ENCODE data around the gene SHROOM1.
A peak's percentile ranks its signal among the peaks of the same experiment; 100 is the strongest.
"Not testable (repeated sequence)": the region's sequence is repeated elsewhere in the genome, so short reads cannot be mapped to it uniquely, and the experiment has no call there.

The SHROOM1 gene

GRCh38 chr5:132814503-132815294 lies 15.7 kb downstream of the SHROOM1 start:
- no peak overlapping the region for H3K27ac ChIP-seq (ENCODE audit: low read depth, low read length)
- 0 out of 2 replicates have a peak, but pooled peaks cover 3% of the 10 kb centered on the region for H3K4me1 ChIP-seq (ENCODE audit: control insufficient read depth, insufficient read depth, low read length)
- H3K36me3 ChIP-seq (ENCODE audit: control insufficient read depth, insufficient read depth, low read length): no peaks in the 10 kb centered on the region
- H3K9ac ChIP-seq (ENCODE audit: low read depth, low read length): no peak overlapping the region
- peaks cover 68% of the 10 kb centered on the region for H3K27me3 ChIP-seq (ENCODE audit: control insufficient read depth, insufficient read depth, low read length)
- no peaks in the 10 kb centered on the region for H3K9me3 ChIP-seq (ENCODE audit: control insufficient read depth, insufficient read depth, low read length)
- H3K4me3 ChIP-seq (ENCODE audit: low read depth, low read length): peak overlapping the region; percentile 52

DNA sequence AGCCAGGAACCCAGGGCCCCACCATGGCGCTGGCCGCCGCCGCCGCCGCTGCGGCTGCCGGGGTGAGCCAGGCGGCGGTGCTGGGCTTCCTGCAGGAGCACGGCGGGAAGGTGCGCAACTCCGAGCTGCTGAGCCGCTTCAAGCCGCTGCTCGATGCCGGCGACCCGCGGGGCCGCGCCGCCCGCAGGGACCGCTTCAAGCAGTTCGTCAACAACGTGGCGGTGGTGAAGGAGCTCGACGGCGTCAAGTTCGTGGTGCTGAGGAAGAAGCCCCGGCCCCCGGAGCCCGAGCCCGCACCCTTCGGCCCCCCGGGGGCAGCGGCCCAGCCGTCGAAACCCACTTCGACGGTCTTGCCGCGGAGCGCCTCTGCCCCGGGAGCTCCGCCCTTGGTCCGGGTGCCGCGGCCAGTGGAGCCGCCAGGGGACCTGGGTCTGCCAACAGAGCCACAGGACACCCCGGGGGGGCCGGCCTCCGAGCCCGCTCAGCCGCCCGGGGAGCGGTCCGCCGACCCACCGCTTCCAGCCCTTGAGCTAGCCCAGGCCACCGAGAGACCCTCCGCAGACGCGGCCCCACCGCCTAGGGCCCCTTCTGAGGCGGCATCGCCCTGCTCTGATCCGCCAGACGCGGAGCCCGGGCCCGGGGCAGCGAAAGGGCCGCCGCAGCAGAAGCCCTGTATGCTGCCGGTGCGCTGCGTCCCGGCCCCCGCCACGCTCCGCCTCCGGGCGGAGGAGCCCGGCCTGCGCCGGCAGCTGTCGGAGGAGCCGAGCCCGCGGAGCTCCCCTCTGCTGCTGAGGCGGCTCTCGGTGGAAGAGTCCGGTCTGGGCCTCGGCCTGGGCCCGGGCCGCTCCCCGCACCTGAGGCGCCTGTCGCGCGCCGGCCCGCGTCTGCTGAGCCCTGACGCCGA lies 16.6 kb downstream of the SHROOM1 start:
- Histone ChIP-seq H3K27me3 (ENCODE audit: control insufficient read depth, insufficient read depth, low read length) (peaks cover 72% of the 10 kb centered on the region), H3K9me3 (ENCODE audit: control insufficient read depth, insufficient read depth, low read length) (no peaks in the 10 kb centered on the region), H3K36me3 (ENCODE audit: control insufficient read depth, insufficient read depth, low read length) (no peaks in the 10 kb centered on the region), H3K4me1 (ENCODE audit: control insufficient read depth, insufficient read depth, low read length) (0 out of 2 replicates have a peak, but pooled peaks cover 3% of the 10 kb centered on the region), H3K9ac (ENCODE audit: low read depth, low read length) (no peak overlapping the region), H3K4me3 (ENCODE audit: low read depth, low read length) (peak overlapping the region; percentile 52; the same call in 1 of the 2 replicates), H3K27ac (ENCODE audit: low read depth, low read length) (no peak overlapping the region)

- Histone ChIP-seq H3K27ac (ENCODE audit: low read depth, low read length) (no peak within 1 kb of the TSS), H3K4me1 (ENCODE audit: control insufficient read depth, insufficient read depth, low read length) (0 out of 2 replicates have a peak, but pooled peaks cover 3% of the 10 kb centered on the region), H3K36me3 (ENCODE audit: control insufficient read depth, insufficient read depth, low read length) (no peaks in the 10 kb centered on the region), H3K9ac (ENCODE audit: low read depth, low read length) (no peak within 1 kb of the TSS), H3K27me3 (ENCODE audit: control insufficient read depth, insufficient read depth, low read length) (peaks cover 77% of the 10 kb centered on the region), H3K4me3 (ENCODE audit: low read depth, low read length) (peak within 1 kb of the TSS; percentile 52), H3K9me3 (ENCODE audit: control insufficient read depth, insufficient read depth, low read length) (no peaks in the 10 kb centered on the region)
Observed at GRCh38 chr5:132812781-132813598, 17.5 kb downstream of the SHROOM1 start, which contains the start of gene SOWAHA. TSS of gene SOWAHA (plus strand) at chr5:132813302. CDS start at chr5:132813622, 320 bp downstream.

GRCh38 chr5:132812123-132812765 lies 18.2 kb downstream of the SHROOM1 start:
- Histone ChIP-seq H3K9ac (ENCODE audit: low read depth, low read length) (no peak overlapping the region), H3K9me3 (ENCODE audit: control insufficient read depth, insufficient read depth, low read length) (no peaks in the 10 kb centered on the region), H3K4me3 (ENCODE audit: low read depth, low read length) (no peak overlapping the region), H3K27me3 (ENCODE audit: control insufficient read depth, insufficient read depth, low read length) (peaks cover 69% of the 10 kb centered on the region), H3K36me3 (ENCODE audit: control insufficient read depth, insufficient read depth, low read length) (no peaks in the 10 kb centered on the region), H3K4me1 (ENCODE audit: control insufficient read depth, insufficient read depth, low read length) (peaks cover 6% of the 10 kb centered on the region), H3K27ac (ENCODE audit: low read depth, low read length) (no peak overlapping the region)

DNA sequence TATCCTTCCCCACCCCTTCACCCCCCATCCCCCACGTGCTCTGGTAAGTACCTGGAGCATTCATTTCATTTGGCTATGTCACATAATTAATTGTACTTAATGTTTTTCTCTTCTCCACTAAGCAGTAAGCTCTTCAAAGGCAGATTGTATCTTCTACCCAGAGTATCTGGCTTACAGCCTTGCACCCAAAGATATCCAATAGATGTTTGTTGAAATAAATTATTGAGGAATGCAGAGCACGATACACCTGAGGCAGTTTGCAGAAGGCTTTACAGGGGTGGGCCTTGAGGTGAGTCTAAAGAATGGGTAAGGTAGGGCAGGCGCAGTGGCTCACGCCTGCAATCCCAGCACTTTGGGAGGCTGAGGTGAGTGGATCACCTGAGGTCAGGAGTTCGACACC lies 19.8 kb downstream of the SHROOM1 start:
- H3K36me3 ChIP-seq (ENCODE audit: control insufficient read depth, insufficient read depth, low read length): no peaks in the 10 kb centered on the region
- no peak overlapping the region for H3K27ac ChIP-seq (ENCODE audit: low read depth, low read length)
- no peak overlapping the region for H3K9ac ChIP-seq (ENCODE audit: low read depth, low read length)
- H3K4me1 ChIP-seq (ENCODE audit: control insufficient read depth, insufficient read depth, low read length): peaks cover 10% of the 10 kb centered on the region
- H3K4me3 ChIP-seq (ENCODE audit: low read depth, low read length): no peak overlapping the region
- no peaks in the 10 kb centered on the region for H3K9me3 ChIP-seq (ENCODE audit: control insufficient read depth, insufficient read depth, low read length)
- peaks cover 57% of the 10 kb centered on the region for H3K27me3 ChIP-seq (ENCODE audit: control insufficient read depth, insufficient read depth, low read length)

GRCh38 chr5:132808866-132809265 lies 21.6 kb downstream of the SHROOM1 start:
- H3K27me3 ChIP-seq (ENCODE audit: control insufficient read depth, insufficient read depth, low read length): peaks cover 39% of the 10 kb centered on the region
- H3K4me3 ChIP-seq (ENCODE audit: low read depth, low read length): no peak overlapping the region
- H3K27ac ChIP-seq (ENCODE audit: low read depth, low read length): no peak overlapping the region
- H3K36me3 ChIP-seq (ENCODE audit: control insufficient read depth, insufficient read depth, low read length): no peaks in the 10 kb centered on the region
- H3K9me3 ChIP-seq (ENCODE audit: control insufficient read depth, insufficient read depth, low read length): no peaks in the 10 kb centered on the region
- peaks cover 10% of the 10 kb centered on the region for H3K4me1 ChIP-seq (ENCODE audit: control insufficient read depth, insufficient read depth, low read length)
- no peak overlapping the region for H3K9ac ChIP-seq (ENCODE audit: low read depth, low read length)

DNA sequence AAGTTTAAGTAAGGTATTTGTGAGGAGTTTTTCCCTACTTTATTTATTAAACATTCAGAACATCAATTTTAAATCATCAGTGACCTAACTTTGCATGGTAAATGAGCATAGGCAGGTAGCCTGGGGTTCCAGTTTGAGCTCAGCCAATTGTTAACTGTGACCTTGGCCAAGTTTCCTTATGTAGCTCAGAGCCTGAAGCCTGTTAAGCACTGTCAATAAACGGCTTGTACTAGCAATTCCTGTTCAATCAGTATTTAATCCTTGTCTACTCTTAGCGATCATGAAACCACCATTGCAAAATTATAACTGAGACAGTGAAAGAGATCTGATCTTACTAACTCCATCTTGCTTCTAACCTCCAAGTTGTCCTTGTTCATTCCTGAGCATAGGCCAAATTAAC lies 22.0 kb downstream of the SHROOM1 start:
- no peaks in the 10 kb centered on the region for H3K36me3 ChIP-seq (ENCODE audit: control insufficient read depth, insufficient read depth, low read length)
- peaks cover 10% of the 10 kb centered on the region for H3K4me1 ChIP-seq (ENCODE audit: control insufficient read depth, insufficient read depth, low read length)
- H3K4me3 ChIP-seq (ENCODE audit: low read depth, low read length): no peak overlapping the region
- H3K9ac ChIP-seq (ENCODE audit: low read depth, low read length): no peak overlapping the region
- no peak overlapping the region for H3K27ac ChIP-seq (ENCODE audit: low read depth, low read length)
- no peaks in the 10 kb centered on the region for H3K9me3 ChIP-seq (ENCODE audit: control insufficient read depth, insufficient read depth, low read length)
- peaks cover 35% of the 10 kb centered on the region for H3K27me3 ChIP-seq (ENCODE audit: control insufficient read depth, insufficient read depth, low read length)

DNA sequence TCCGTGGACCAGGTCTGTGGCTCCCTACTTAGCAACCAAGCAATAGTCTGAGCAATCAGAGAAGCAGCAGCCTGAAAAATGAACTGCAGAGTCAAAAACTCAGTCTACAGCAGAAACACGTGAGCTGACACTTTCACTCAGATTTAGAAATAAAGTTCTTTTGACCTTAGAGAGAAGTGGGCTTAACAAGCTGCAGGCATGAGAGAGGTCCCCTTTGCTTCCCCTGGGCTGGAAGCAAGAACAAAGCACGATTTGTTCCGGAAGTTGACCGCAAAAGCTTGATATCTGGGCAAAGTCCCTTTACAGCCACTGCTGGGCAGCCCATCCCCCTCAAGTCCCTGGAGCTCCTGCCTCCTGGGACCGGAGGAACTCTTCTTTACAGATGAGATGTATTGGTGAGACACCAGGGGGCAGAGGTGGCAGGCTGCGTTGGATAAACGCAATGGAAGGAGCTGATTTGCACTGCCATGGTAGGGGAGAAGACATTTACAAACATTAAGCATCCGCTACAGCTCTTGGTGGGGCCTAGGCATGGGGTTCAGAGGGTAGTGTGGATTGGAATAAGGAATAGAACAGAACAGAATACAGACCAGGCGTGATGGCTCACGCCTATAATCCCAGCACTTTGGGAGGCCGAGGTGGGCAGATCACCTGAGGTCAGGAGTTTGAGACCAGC lies 23.1 kb downstream of the SHROOM1 start:
- no peak overlapping the region for H3K4me3 ChIP-seq (ENCODE audit: low read depth, low read length)
- H3K9ac ChIP-seq (ENCODE audit: low read depth, low read length): no peak overlapping the region
- no peak overlapping the region for H3K27ac ChIP-seq (ENCODE audit: low read depth, low read length)

DNA sequence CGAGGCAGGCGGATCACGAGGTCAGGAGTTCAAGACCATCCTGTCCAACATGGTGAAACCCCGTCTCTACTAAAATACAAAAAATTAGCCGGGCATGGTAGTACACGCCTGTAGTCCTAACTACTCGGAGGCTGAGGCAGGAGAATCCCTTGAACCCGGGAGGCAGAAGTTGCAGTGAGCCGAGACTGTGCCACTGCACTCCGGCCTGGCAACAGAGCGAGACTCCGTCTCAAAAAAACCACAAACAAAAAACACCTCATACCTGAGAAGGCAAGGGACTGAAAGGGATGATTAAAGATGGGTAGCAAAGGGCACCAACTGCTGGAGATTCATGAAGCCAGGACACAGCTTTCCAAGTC lies 23.7 kb downstream of the SHROOM1 start:
- not testable (repeated sequence) for H3K36me3 ChIP-seq (ENCODE audit: control insufficient read depth, insufficient read depth, low read length); H3K9ac ChIP-seq (ENCODE audit: low read depth, low read length); H3K27ac ChIP-seq (ENCODE audit: low read depth, low read length); H3K9me3 ChIP-seq (ENCODE audit: control insufficient read depth, insufficient read depth, low read length); H3K4me3 ChIP-seq (ENCODE audit: low read depth, low read length); H3K4me1 ChIP-seq (ENCODE audit: control insufficient read depth, insufficient read depth, low read length)
- H3K27me3 ChIP-seq (ENCODE audit: control insufficient read depth, insufficient read depth, low read length): peaks cover 19% of the 10 kb centered on the region

More for the DNA sequence above, 23.1 kb downstream of the SHROOM1 start:
- Histone ChIP-seq H3K4me1 (ENCODE audit: control insufficient read depth, insufficient read depth, low read length) (peaks cover 7% of the 10 kb centered on the region), H3K36me3 (ENCODE audit: control insufficient read depth, insufficient read depth, low read length) (no peaks in the 10 kb centered on the region), H3K27me3 (ENCODE audit: control insufficient read depth, insufficient read depth, low read length) (peaks cover 24% of the 10 kb centered on the region), H3K9me3 (ENCODE audit: control insufficient read depth, insufficient read depth, low read length) (no peaks in the 10 kb centered on the region)

- H3K4me1 ChIP-seq (ENCODE audit: control insufficient read depth, insufficient read depth, low read length); H3K27ac ChIP-seq (ENCODE audit: low read depth, low read length); H3K4me3 ChIP-seq (ENCODE audit: low read depth, low read length); H3K9me3 ChIP-seq (ENCODE audit: control insufficient read depth, insufficient read depth, low read length); H3K9ac ChIP-seq (ENCODE audit: low read depth, low read length); H3K36me3 ChIP-seq (ENCODE audit: control insufficient read depth, insufficient read depth, low read length): not testable (repeated sequence)
- peaks cover 11% of the 10 kb centered on the region; the same call in 1 of the 2 replicates for H3K27me3 ChIP-seq (ENCODE audit: control insufficient read depth, insufficient read depth, low read length)
Observed at GRCh38 chr5:132805872-132806271, 24.6 kb downstream of the SHROOM1 start.
